GM21825 (cell line): Measurements from ENCODE around the gene MAML2.
A peak's percentile ranks its signal among the peaks of the same experiment; 100 is the strongest.

Source experiments
- ATAC-seq: cut with Tn5 transposase; IDR thresholded peaks from one replicate; pipeline ENCODE4 v1.9.1; 2021; ENCODE audit warnings: mild to moderate bottlenecking, moderate library complexity; ENCODE audit not compliant: unreplicated experiment

Gene MAML2

DNA sequence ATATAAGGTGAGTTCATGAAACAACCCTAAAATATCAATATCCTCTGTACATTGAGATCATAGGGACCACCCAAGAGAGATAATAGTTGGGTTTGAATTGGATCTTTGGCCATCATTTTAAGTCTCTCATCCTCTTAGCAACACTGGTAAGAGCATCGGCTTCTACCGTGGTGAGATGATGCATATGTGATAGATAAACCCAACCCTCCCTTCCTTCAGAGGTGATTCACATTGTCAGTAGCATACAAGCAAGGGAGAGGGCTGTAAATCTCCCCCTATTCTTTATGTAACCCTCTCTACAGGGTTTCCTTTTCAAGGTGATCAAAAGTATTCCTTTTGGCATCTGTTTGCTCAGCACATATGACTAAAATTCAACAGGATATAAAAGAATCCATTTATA lies 316.7 kb downstream of the MAML2 start:
- ATAC-seq, result no peak

DNA sequence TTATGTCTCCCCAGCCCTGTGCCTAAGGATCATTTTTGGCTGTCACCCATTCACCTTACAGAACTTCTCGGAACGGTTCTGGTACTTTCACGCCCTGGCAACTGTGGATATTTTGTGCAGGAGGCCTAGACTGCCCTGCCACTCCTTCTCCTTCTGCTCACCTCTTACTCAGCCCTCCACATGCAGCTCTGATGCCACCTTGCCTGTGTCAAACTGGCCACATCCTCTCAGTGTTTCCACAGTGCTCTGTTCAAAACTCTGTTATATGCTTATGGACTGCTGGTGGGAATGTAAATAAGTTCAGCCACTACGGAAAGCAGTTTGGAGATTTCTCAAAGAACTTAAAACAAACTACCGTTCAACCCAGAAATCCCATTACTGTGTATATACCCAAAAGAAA lies 318.3 kb downstream of the MAML2 start:
- no peak for ATAC-seq

DNA sequence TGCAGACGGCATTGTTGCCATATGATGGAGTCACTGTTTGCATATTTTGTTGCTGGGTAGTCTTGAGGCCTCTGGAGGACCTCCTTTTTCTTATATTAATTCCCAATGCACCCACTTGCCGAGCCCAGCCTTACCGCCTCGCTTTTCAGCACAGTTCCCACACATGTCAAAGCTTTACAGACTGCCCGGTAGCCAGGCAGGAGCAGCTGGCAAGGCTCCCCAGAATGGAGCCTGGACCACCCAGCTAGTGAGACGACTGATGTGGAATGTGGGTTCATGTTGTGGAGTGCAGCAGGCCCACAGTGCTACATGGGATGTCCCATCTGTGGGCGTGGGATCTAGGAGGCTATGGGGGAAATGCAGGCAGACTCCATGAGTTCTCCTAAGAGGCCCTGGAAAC lies 319.7 kb downstream of the MAML2 start:
- no peak for ATAC-seq

DNA sequence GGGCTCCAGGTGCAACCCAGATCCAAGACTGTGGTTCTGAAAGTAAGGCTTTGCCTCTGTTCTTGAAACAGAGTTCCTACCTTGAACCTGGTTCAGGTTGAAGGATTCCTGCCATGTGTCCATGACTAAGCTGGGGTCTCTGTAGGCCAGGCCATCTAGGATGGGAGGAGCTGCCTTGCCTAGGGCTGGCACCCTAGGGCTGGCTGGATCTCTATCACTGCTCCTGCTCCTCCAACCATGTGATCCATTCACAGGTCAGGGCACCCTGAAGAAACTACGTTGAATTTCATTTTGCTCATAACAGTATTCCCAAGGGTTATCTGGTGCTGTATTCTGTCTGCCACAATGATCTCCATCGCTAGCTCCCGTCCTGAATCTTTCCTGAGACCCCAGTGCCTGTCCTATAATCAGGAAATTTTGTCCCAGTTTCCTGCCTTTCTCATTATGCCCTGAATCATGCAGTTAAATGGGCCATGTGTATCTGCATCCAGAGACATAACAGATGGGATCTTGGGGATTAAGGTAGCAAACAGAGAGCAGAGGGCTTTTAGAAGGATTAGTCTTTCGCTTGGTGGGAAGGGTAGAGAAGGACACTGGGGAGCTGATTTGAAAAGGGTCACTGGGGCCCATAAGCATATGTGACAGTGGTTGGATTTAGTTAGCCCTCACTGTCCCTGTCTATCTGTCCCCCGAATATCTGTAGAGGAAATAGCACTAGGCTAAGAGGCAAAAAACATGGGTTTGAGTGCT lies 320.9 kb downstream of the MAML2 start:
- no peak for ATAC-seq

DNA sequence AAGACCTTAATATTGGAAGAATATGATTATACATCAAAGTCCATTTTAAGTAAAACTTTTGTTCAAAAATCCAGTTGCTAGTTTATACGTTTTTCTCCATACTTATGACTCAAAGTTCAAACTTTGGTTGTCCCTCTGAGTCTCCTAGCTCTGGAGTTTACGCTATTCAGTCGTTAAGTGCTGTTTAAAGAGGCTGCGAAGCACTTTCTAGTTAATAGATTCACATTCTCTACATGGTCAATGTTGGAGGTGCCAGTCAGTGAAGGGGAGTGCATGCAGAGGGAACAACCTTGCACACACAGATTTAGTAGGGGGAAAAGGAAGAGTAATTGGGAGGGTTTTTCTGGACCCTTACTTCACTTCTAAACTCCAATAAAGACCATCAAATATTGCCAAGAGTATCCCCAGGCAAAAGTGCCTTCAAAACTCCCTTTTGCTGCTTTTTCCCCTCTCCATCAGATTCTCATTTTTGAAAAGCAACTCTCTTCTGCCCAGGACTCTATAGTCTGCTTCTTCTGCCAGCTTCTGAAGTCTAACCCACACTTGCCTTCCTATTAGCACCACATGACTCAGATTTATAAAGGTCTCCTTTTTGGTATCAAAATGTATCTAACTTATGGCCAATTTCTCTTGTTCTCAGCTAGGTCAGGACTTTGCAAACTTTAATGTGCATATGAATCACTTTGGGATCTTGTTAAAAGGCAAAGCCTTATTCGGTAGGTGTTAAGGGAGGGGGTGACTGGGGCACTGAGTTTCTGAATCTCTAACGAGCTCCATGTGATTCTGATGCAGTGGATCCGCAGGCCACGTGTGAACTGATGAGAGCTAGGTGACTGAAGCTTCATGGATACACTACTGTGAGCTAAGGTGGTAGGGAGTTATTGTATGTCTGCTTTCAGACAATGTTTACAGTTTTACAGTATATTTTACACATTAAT lies 322.9 kb downstream of the MAML2 start:
- no peak for ATAC-seq

DNA sequence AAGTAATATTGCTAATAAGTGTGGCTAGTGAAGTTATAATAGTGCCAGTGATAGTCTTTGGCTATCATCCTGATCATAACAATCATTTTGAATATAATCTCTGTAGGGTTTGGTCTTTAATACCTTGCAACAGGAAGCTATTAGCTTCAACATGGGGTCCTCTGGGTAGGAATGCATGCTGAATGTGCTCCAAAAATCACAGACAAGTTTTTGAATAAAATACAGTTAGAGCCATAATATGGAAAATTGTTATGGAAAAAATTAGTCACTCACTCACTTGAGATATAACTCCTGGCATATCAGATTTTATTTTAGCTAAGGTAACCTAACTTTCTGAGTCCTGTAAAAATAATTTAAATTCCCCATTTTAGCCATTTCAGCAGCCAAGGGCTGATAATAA lies 323.7 kb downstream of the MAML2 start:
- no peak for ATAC-seq

DNA sequence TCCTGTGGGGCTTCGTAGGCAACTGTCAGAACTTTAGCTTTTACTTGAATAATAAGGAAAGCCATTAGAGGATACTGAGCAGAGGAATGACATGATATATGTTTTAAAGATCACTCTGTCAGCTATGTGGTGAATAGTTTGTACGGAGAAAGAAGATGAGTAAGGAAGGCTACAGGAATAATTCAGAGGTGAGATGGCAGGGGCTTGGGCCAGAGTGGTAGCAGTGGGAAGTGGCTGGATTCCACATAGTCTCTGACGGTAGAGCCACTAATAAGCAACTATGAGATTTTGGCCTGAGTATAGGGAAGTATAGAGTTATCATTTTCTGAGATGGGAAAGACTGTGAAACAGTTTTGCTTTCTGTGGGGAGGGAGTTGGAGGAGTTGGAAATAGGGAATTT lies 325.1 kb downstream of the MAML2 start:
- ATAC-seq, result no peak

DNA sequence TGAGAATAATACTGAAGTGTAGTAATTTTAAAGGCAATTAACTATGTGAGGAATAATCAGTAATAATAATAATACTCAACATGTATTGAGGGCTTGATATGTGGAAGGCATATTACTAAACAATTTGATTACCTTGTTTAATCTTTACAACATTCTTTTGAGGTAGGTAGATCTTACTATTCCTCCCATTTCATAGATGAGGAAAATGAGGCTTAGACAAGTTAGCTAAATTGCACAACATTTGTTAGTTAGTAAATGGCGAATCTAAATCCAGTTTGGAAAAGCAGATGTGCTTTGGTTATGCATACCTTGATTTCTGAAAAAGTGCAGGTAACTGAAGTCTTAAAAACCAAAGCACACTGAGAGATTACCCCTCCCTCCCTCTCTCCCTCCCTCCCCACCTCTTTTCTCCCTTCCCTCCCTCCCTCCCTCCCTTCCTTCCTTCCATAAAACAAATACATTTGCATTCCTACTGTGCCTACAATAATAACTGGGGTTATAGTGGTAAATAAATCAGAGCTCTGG lies 326.0 kb downstream of the MAML2 start:
- ATAC-seq, result no peak

DNA sequence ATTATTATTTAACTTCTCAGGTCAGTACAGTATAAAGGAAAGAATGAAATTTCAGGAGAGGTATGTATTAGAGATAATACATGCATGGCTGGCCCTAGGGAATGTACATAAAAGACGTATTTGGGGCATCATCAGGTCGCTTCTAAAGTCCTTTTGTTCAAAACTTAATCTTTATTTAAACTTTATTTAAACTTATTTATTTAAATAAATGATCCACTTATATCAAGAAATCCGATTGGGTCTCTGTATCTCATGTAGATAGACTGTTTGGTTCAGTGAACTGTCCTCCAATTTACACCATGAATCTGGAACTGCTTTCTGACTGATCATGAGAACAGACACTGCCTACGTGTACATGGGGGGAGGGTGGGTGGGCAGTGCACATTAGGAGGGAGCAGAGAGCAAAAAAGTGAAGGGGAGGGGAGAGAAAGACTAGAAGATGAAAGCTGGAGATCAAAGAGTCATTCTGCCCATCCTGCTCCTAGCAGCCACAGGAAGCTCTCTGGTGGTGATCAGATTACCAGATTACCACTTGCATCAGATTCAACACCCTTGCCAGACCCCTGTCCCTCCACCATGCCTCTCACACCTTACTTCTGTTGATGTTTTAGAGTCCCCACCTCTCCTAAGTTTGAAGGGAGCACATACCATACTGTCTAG lies 327.0 kb downstream of the MAML2 start:
- ATAC-seq, result no peak

DNA sequence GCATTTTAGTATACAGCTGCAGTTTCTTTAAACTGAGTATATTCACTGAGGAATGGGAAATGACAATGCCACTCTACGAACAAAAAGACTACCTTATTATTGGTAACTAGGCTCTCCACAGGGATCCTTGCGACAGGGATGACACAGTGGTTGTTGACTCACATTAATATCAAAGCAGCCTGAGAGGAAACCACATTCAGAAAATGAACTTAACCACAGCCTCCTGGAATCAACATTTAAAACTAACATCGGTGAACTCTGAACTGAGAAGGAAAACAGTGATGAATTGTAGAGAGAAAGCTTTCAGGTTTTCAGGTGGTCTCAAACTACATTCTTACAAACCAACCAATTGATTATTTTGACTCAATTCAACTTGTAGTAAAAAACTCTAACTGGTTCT lies 328.8 kb downstream of the MAML2 start:
- ATAC-seq, result no peak

DNA sequence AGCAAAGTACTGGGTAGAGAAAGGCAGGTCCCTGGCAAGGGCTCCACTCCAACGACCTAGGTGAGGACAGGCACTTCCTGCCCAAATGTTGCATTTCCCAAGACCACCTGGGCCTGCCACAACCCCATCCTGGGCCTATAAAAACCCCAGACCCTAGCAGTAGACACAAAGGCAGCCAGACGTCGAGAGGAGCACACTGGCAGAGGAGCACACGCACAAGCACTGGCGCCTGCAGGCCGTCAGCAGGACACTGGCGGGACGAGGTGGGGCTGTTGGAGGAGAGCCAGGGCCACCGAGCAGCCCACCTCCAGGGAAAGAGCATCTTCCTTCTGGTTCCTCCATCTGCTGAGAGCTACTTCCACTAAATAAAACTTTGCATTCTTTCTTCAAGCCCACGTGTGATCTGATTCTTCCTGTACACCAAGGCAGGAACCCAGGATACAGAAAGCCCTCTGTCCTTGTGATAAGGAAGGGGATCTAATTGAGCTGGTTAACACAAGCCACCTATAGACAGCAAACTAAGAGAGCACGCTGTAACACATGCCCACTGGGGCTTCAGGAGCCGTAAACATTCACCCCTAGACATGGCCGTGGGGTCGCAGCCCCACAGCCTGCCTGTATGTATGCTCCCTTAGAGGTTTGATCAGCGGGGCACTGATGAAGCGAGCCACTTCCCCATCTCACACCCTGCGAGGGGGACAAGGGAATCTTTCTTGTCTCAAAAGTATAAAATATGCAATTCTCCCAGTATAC lies 329.4 kb downstream of the MAML2 start:
- no peak for ATAC-seq

DNA sequence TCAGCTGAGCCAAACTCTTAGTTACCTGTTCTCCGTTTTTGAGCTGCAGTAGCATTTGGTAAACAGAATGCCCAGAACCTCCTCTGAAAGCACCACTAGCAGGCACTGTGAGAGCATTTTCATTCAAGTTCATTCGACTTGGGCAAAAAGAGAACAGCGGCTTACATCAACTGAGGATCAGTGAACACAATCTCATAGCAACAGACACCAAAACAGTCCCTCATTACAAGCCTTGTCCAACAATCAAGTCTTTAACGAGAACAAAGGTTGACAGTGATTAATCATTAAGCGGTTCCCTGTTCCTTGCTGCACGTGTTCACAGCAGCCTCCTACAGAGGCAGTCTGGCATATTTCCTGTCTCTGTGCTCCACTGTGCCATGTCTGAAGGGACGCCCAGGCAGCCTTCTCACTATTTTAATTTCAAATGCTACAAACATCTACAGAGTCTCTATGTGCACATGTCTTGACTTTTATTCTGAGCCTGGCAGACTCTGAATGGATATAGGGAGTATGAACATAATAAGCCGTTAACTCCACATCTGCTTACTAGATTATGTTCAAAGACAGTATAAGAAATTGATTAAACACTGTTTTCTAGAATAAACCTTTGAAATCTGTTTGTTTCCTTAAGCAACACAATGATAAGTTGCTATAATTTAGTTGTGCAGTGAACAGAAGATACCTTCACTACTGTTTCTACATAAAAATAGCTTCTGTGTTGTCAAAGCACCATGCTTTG lies 330.7 kb downstream of the MAML2 start:
- ATAC-seq, result peak; percentile 94

DNA sequence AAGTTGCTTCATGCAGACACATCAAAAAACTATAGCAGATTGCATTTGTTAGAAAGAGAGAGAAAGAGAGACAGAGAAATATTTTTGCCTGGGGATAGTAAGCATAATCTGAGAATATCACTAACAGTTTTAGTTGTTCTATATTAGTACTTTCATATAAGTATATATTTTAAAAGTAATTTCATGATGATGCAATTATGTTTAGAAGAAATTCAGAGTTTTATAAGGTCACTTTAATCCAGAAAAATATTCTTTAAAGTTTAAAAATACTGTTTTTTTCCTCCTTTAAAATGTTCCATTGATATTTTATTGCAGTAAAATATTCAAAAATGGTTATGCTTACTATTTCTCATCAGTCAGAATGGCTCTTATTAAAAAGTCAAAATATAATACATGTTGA lies 332.3 kb downstream of the MAML2 start:
- ATAC-seq, result no peak

DNA sequence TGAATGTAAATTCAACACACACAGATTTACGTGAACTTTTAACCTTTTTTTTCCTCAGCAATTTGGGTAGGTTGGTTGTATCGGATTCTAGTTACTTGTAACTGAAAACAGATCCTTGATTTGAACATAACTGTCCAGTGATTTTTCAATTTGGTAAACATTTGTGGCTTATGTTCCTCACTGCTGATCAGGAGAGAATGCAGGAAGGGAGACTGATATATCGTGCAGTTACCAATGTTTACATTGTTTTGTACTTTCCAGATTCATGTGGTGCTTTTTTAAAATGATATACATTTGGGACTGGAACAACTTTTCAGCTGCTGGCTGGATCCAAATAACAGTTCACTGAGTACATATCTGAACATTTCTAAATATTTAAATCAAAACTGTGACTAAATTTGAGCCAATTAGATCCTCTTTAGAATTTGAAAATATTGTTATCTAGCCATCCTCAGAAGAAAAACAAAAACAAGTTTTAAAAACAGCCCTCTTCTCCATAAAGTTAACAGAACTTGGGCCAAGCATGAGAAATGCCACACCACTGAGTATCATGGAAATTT lies 334.8 kb downstream of the MAML2 start:
- ATAC-seq, result no peak

DNA sequence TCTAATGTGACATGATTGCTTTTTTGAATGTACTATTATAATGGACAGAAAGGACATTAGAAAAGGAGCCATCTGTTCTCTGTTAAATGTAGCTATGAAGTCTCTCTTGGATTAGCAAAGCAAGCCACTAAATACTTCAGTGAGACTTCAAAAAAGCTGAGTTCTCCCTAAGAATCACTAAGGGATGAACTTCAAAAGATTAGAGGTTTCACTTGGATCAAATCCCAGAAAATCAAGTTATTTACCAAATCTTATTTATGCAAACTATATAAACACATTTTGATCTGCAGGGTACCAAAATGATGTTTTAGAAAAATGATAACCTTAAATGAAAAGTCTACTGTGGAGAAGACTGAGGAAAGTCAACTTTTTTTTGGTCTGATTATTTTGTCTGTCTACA lies 337.0 kb downstream of the MAML2 start:
- no peak for ATAC-seq

DNA sequence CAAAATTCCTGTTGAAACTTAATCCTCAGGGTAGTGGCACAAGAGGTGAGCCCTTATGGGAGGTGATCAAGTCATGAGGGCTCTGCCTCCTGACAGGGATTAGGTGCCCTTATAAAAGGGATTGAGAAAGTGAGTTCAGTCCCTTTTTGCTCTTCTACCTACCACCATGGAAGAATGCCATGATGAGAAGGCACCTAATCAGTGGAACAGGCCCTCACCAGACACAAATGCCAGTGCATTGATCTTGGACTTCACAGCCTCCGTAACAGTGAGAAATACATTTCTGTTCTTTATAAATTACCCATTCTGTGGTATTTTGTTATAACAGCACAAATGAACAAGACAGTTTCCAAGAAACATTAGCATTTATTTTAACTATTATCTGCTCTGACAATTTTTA lies 338.1 kb downstream of the MAML2 start:
- ATAC-seq, result no peak

DNA sequence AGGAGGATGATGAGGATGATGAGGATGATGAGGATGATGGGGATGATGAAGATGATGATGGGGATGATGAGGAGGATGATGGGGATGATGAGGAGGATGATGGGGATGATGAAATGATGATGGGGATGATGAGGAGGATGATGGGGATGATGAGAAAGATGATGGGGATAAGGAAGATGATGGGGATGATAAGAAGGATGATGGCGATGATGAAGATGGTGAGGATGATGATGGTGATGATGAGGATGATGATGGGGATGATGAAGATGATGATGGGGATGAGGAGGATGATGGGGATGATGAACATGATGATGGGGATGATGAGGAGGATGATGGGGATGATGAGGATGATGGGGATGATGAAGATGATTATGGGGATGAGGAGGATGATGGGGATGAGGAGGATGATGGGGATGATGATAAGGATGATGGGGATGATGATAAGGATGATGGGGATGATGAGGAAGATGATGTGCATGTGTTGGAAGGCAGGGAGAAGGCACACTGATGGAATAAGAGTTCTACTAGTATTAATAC lies 340.2 kb downstream of the MAML2 start:
- no peak for ATAC-seq

DNA sequence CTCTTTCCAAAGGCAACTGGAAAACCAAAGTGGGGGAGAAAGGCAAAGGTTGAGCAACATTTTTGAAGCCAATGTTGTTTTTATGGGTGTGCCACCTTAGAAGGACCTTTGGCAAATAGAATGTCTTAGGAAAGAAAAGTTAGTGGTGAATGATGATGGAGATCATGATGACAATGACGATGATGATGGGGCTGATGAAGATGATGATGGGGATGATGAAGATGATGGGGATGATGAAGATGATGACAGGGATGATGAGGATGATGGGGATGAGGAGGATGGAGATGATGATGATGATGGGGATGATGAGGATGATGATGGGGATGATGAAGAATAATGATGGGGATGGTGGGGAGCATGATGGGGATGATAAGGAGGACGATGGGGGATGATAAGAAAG lies 340.7 kb downstream of the MAML2 start:
- no peak for ATAC-seq

DNA sequence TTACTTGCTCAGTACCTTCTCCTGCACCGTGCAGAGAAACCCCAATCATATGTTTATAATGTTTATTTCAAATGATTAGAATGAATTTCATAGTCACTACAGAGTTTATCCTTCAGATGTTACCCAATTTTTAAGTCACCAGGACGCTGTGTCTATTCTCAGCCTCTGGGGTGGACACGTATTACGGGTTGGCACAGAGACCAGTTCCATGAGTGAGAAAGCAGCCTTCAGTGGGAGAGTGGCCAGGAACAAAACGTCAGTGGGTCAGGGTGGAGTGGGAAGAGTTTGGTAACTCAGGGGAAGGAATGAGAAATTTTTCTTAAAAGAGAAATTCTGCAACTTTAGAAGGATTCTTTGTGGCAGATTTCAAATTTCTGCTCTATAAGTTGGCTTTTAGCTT lies 342.0 kb downstream of the MAML2 start:
- no peak for ATAC-seq
